GM12878 (cell line): ENCODE results near the gene SPSB2. TPM values are rescaled to one million over a fixed set of nuclear protein-coding genes. Genes with fewer than 3 reads are reported as not detected.

Experiments
- ATAC-seq: fragments of 200-7000 bp; cut with Tn5 transposase; 3 replicates; pipeline ENCODE4 v1.9.1; 2020; ENCODE audit warnings: mild to moderate bottlenecking, moderate library complexity
- BruUV-seq: library from RNA; stranded (reverse); fragments of 400-500 nt; replicated peaks from 2 replicates; lab custom pipeline; 2021; lab: Mats Ljungman, UMichigan
- CTCF ChIA-PET: fragments of 300-600 bp; sonication (Branson Sonifier 250); formaldehyde crosslinking; extraction: SDS; loops from one replicate; lab custom pipeline; 2021; ENCODE audit warnings: inconsistent platforms; lab: Yijun Ruan, JAX
- POLR2A ChIA-PET: fragments of 350-600 bp; formaldehyde crosslinking; extraction: SDS; loops from one replicate; lab custom pipeline; 2021; ENCODE audit warnings: inconsistent platforms; lab: Charles Lee
- RAD21 ChIA-PET: fragments of 300-600 bp; sonication (Branson Sonifier 250); formaldehyde crosslinking; loops from one replicate; lab custom pipeline; 2023; ENCODE audit warnings: antibody characterized with exemption; ENCODE audit not compliant: unreplicated experiment; lab: Charles Lee
- SMC1A ChIA-PET: fragments of 300-600 bp; sonication (Branson Sonifier 250); formaldehyde crosslinking; loops from one replicate; lab custom pipeline; 2023; ENCODE audit not compliant: unreplicated experiment, uncharacterized antibody; lab: Charles Lee
- DNase-seq: peaks from one replicate; pipeline ENCODE4 v3.0.0-alpha.2; 2011; ENCODE audit warnings: low read depth, low spot score
- FAIRE-seq: peaks from 3 replicates; lab custom pipeline; 2011; peaks lifted over from hg19 to GRCh38; lab: Jason Lieb, UNC
- H2AFZ ChIP-seq: 2 replicates; pipeline ENCODE4 v1.6.0; 2011; ENCODE audit warnings: low read depth, low read length, control low read depth; ENCODE audit not compliant: control insufficient read depth
- H3K27ac ChIP-seq: 2 replicates; pipeline ENCODE4 v1.5.1; 2011; ENCODE audit warnings: control low read depth; ENCODE audit not compliant: control insufficient read depth, insufficient read depth
- H3K27me3 ChIP-seq, 2 experiments: replicated peaks in 1 of 2; 2 replicates each; pipeline versions ENCODE4 v1.6.0 to v1.6.1; 2011; ENCODE audit warnings: low read length in 1 of 2; ENCODE audit not compliant: control insufficient read depth in 2 of 2, insufficient read depth in 2 of 2
- H3K36me3 ChIP-seq, 2 experiments: 2 replicates each; pipeline ENCODE4 v1.5.1; 2011; ENCODE audit warnings: low read length in 1 of 2; ENCODE audit not compliant: control insufficient read depth in 2 of 2, insufficient read depth in 2 of 2
- H3K4me1 ChIP-seq: 2 replicates; pipeline ENCODE4 v1.6.1; 2011; ENCODE audit warnings: mild to moderate bottlenecking, low read length, moderate library complexity, mixed read lengths; ENCODE audit not compliant: control insufficient read depth, insufficient read depth
- H3K4me2 ChIP-seq: 2 replicates; pipeline ENCODE4 v1.6.0; 2011; ENCODE audit warnings: control low read depth; ENCODE audit not compliant: control insufficient read depth, insufficient read depth
- H3K4me3 ChIP-seq: fragments of 200-600 bp; sonication (generic); 2 replicates; pipeline ENCODE4 v1.5.1; 2016
- H3K79me2 ChIP-seq: 2 replicates; pipeline ENCODE4 v1.6.0; 2011; ENCODE audit warnings: low read length; ENCODE audit not compliant: control insufficient read depth, insufficient read depth
- H3K9ac ChIP-seq: 2 replicates; pipeline ENCODE4 v1.8.0; 2011; ENCODE audit warnings: low read length, control low read depth, mixed read lengths; ENCODE audit not compliant: control insufficient read depth, insufficient read depth
- H3K9me3 ChIP-seq: replicated peaks from 3 replicates; pipeline ENCODE4 v1.5.1; 2011; ENCODE audit warnings: mild to moderate bottlenecking, low read length; ENCODE audit not compliant: control insufficient read depth, insufficient read depth
- H4K20me1 ChIP-seq: 2 replicates; pipeline ENCODE4 v1.6.0; 2011; ENCODE audit not compliant: control insufficient read depth, insufficient read depth
- ATF7 ChIP-seq: fragments of 450-650 bp; IDR thresholded peaks from 2 replicates; pipeline ENCODE4 v1.6.1; 2016; ENCODE audit warnings: low read depth, mild to moderate bottlenecking
- BCL3 ChIP-seq: IDR thresholded peaks from 2 replicates; pipeline ENCODE4 v1.6.1; 2011; ENCODE audit warnings: borderline replicate concordance, low read depth, mild to moderate bottlenecking, moderate library complexity, low read length; ENCODE audit not compliant: insufficient read depth, poor library complexity, severe bottlenecking
- BHLHE40 ChIP-seq, 2 experiments: fragments of 450-650 bp in 1 of 2; IDR thresholded peaks; 2 replicates each; pipeline ENCODE4 v1.6.1; 2011 to 2017; ENCODE audit warnings: low read depth in 2 of 2, borderline replicate concordance in 1 of 2, improper control_type of control experiment in 1 of 2, low read length in 1 of 2, mild to moderate bottlenecking in 1 of 2
- CBFB ChIP-seq: IDR thresholded peaks from 2 replicates; pipeline ENCODE4 v1.6.1; 2016; ENCODE audit warnings: antibody characterized with exemption, low read depth
- CBX5 ChIP-seq: sonication (generic); IDR thresholded peaks from 2 replicates; pipeline ENCODE4 v1.6.1; 2016; ENCODE audit warnings: low read depth, moderate library complexity, mild to moderate bottlenecking, inconsistent platforms
- DPF2 ChIP-seq: fragments of 450-650 bp; IDR thresholded peaks from 2 replicates; pipeline ENCODE4 v1.6.1; 2017; ENCODE audit warnings: mild to moderate bottlenecking
- E2F8 ChIP-seq: fragments of 450-650 bp; IDR thresholded peaks from 2 replicates; pipeline ENCODE4 v1.6.1; 2018; ENCODE audit warnings: mild to moderate bottlenecking, low read depth, moderate library complexity; ENCODE audit not compliant: partially characterized antibody
- EGR1 ChIP-seq, 2 experiments: IDR thresholded peaks; 1 replicate in 1 of 2; 2 replicates in 1 of 2; pipeline ENCODE4 v1.6.1; 2011 to 2012; ENCODE audit warnings: low read depth in 2 of 2, low read length in 2 of 2, borderline replicate concordance in 1 of 2, mild to moderate bottlenecking in 1 of 2, moderate library complexity in 1 of 2
- HDGF ChIP-seq: fragments of 450-650 bp; IDR thresholded peaks from 2 replicates; pipeline ENCODE4 v1.6.1; 2016; ENCODE audit warnings: antibody characterized with exemption
- NFXL1 ChIP-seq: fragments of 450-650 bp; IDR thresholded peaks from 2 replicates; pipeline ENCODE4 v1.6.1; 2017; ENCODE audit warnings: antibody characterized with exemption, mild to moderate bottlenecking, borderline replicate concordance
- PAX8 ChIP-seq: fragments of 450-650 bp; IDR thresholded peaks from 2 replicates; pipeline ENCODE4 v1.6.1; 2017; ENCODE audit warnings: mild to moderate bottlenecking, moderate library complexity
- RCOR1 ChIP-seq: conservative IDR thresholded peaks from 2 replicates; pipeline ENCODE4 v1.6.1; 2012; ENCODE audit warnings: low read depth, low read length, improper control_type of control experiment
- RELA ChIP-seq: fragments of 450-650 bp; IDR thresholded peaks from 2 replicates; pipeline ENCODE4 v1.8.0; 2014; ENCODE audit warnings: borderline replicate concordance; ENCODE audit not compliant: partially characterized antibody
- TARDBP ChIP-seq: IDR thresholded peaks from 2 replicates; pipeline ENCODE4 v1.6.1; 2016; ENCODE audit warnings: borderline replicate concordance
- ZBTB11 ChIP-seq: fragments of 450-650 bp; formaldehyde crosslinking; IDR thresholded peaks from 2 replicates; pipeline ENCODE4 v1.5.0; 2022; ENCODE audit warnings: mild to moderate bottlenecking, missing genetic modification characterization
- WGBS: methylation state at CpG from one replicate; pipeline ENCODE4 v1.1.6; 2016; ENCODE audit warnings: low lambda C conversion rate; ENCODE audit not compliant: insufficient replicate concordance, insufficient coverage; ENCODE audit errors: missing lambda C conversion rate; 5-methylcytosine and 5-hydroxymethylcytosine counted together
- in situ Hi-C: fragments of 300-500 bp; cut with MboI; formaldehyde crosslinking; loops from 9 replicates; pipeline ENCODE4 v1.14.3; 2018; ENCODE audit warnings: mixed read lengths
- intact Hi-C: fragments of 100-400 bp; cut with micrococcal nuclease; formaldehyde crosslinking; loops from one replicate; pipeline ENCODE4 v1.14.2; 2022; ENCODE audit not compliant: unreplicated experiment
- polyA plus RNA-seq, 11 experiments: library from polyadenylated mRNA; depleted of rRNA in 4 of 11; unstranded in 6 of 11; stranded (reverse) in 5 of 11; fragments of >200 nt; fragmentation: Nextera tagmentation in 4 of 11; fragmentation: Illumina TruSeq in 1 of 11; extraction: Ambion mirVana in 4 of 11; extraction: Trizol in 1 of 11; gene quantifications; 1 replicate in 1 of 11; 2 replicates in 10 of 11; pipeline versions ENCODE4 v1.2.1 to v1.2.3, GENCODE V29; 2011 to 2016; ENCODE audit warnings: inconsistent platforms in 2 of 11, missing spikeins in 2 of 11, low read depth in 1 of 11
- total RNA-seq, 4 experiments: library from RNA; depleted of rRNA in 3 of 4; stranded (reverse); fragments of >200 nt in 3 of 4; fragmentation: Illumina TruSeq in 1 of 4; extraction: Trizol in 1 of 4; gene quantifications; 2 replicates each; pipeline versions ENCODE4 v1.2.1 to v1.2.3, GENCODE V29; 2013 to 2021

Gene SPSB2
- total and polyA plus RNA-seq, 10 of the 15 experiments (the other 5 are each of a cell fraction or from before 2014, with no cell fraction given) = 0.08 to 5.6 (median 2.7) TPM

GRCh38 chr12:6849976-6850560 lies 23.0 kb downstream of the SPSB2 start:
- peak overlapping the region; percentile 96 for H3K4me2 ChIP-seq
- TF ChIP-seq BCL3 (no peak), PAX8 (no peak), DPF2 (no peak), TARDBP (no peak), NFXL1 (no peak), CBX5 (no peak), RELA (no peak), ZBTB11 (CRISPR knock-in tag) (no peak), CBFB (no peak), HDGF (no peak), RCOR1 (no peak), ATF7 (no peak), BHLHE40 (IDR thresholded peaks at IDR 0.05; ENCODE audit: borderline replicate concordance in 1 of 2, low read depth in 2 of 2, low read length in 1 of 2) (no peak), E2F8 (no peak), EGR1 (IDR thresholded peaks at IDR 0.05; ENCODE audit: borderline replicate concordance in 1 of 2, low read depth in 2 of 2, low read length in 2 of 2) (no peak)
- ATAC-seq (no peak), FAIRE-seq (no peak), DNase-seq (no peak)
- H3K27me3 ChIP-seq = no peaks in the 10 kb centered on the region
- BruUV-seq = no TSS peak
- ChIA-PET POLR2A (interaction anchor here (0.6 to 8.9 kb wide), 13 partner anchors 8 to 222 kb away, joined by 3 to 84 read pairs (median 4); partner anchors contain the start of genes COPS7A, SPSB2 and TPI1), RAD21 (interaction anchor here (1.6 to 5.6 kb wide), 4 partner anchors 23 to 97 kb away, joined by 4 to 41 read pairs (median 16); partner anchors contain the start of genes MLF2 and SPSB2), SMC1A (interaction anchor here (0.6 to 5.0 kb wide), 7 partner anchors 9 to 96 kb away, joined by 3 to 22 read pairs (median 3); partner anchors contain the start of genes GNB3, MLF2 and SPSB2), CTCF (interaction anchor here (0.6 to 9.9 kb wide), 6 partner anchors 11 to 469 kb away, joined by 3 to 173 read pairs (median 3); partner anchors contain the start of genes SPSB2 and TPI1)
- H3K79me2 ChIP-seq = peaks cover 40% of the 10 kb centered on the region
- intact Hi-C loops = loop anchor here (5.0 kb wide), 1 partner anchor 163 kb away; the partner anchor contains the start of gene ZNF384
- H3K9me3 ChIP-seq = no peaks in the 10 kb centered on the region
- peak overlapping the region; percentile 72 for H3K27ac ChIP-seq
- H2AFZ ChIP-seq = no peak overlapping the region
- in situ Hi-C loops = no loop called here
- peaks cover 28% of the 10 kb centered on the region for H3K4me1 ChIP-seq
- H3K4me3 ChIP-seq = peak overlapping the region; percentile 60
- H3K36me3 ChIP-seq = peaks cover 0 to 15% of the 10 kb centered on the region in 2 experiments; a peak in 3 of 4 replicates
- no peaks in the 10 kb centered on the region for H4K20me1 ChIP-seq
- peak overlapping the region; percentile 71 for H3K9ac ChIP-seq
- WGBS = 93% methylated on average over 10 of the region's 10 CpGs
